ENCODE data around the gene FER. TPM values are rescaled to one million over a fixed set of nuclear protein-coding genes. Genes with fewer than 3 reads are reported as not detected.

FER gene
- total and polyA plus RNA-seq, 2 of the 8 experiments (the other 6 are each of a cell fraction or from before 2014, with no cell fraction given), result 1.3 to 15.8 TPM

GRCh38 chr5:108836492-108836891 lies 88.8 kb downstream of the FER start:
- Histone ChIP-seq H4K8ac (ENCODE audit: extremely low read depth, insufficient read depth, low read length) (no peak overlapping the region), H3K4me2 (ENCODE audit: insufficient read depth in 1 of 2, low read depth in 2 of 2, low read length in 2 of 2) (no peak overlapping the region), H2BK15ac (ENCODE audit: low read length) (no peak overlapping the region), H3K14ac (ENCODE audit: insufficient read length) (no peak overlapping the region), H3K23me2 (ENCODE audit: low read depth, low read length) (no peaks in the 10 kb centered on the region), H3K23ac (ENCODE audit: insufficient read length) (no peak overlapping the region), H3K27me3 (replicated peaks in 1 of 4; ENCODE audit: control insufficient read depth in 3 of 4, extremely low read depth in 1 of 4, insufficient read depth in 3 of 4, low read length in 3 of 4) (no peaks in the 10 kb centered on the region), H3K36me3 (ENCODE audit: control insufficient read depth in 2 of 4, insufficient read depth in 4 of 4, low read length in 3 of 4) (no peaks in the 10 kb centered on the region), H3K79me1 (ENCODE audit: low read depth, low read length) (no peaks in the 10 kb centered on the region), H3K9ac (replicated peaks in 1 of 4; ENCODE audit: extremely low read depth in 1 of 4, low read depth in 3 of 4, low read length in 3 of 4) (no peak overlapping the region), H3K79me2 (ENCODE audit: control insufficient read depth in 1 of 2, insufficient read depth in 2 of 2, low read length in 2 of 2) (no peaks in the 10 kb centered on the region), H4K91ac (replicated peaks; ENCODE audit: insufficient read length, low read length) (no peak overlapping the region), H3K9me3 (ENCODE audit: insufficient read depth in 2 of 2, low read depth in 1 of 2, low read length in 1 of 2) (no peaks in the 10 kb centered on the region), H3K4ac (replicated peaks; ENCODE audit: insufficient read length, low read depth, low read length) (no peak overlapping the region), H3K27ac (ENCODE audit: low read depth, low read length) (no peak overlapping the region), H2BK20ac (ENCODE audit: low read length) (no peak overlapping the region), H2BK120ac (replicated peaks; ENCODE audit: low read depth, low read length) (no peak overlapping the region), H3K18ac (ENCODE audit: extremely low read depth, low read length) (no peak overlapping the region), H2BK12ac (ENCODE audit: low read depth, low read length) (no peak overlapping the region), H2AFZ (ENCODE audit: low read length) (no peak overlapping the region), H3K4me1 (replicated peaks in 1 of 4; ENCODE audit: control insufficient read depth in 3 of 4, insufficient read depth in 4 of 4, low read length in 3 of 4) (no peaks in the 10 kb centered on the region; a peak in 2 of 7 replicates), H2AK5ac (ENCODE audit: low read depth, low read length) (no peak overlapping the region), H3K56ac (replicated peaks; ENCODE audit: insufficient read length, low read depth, low read length) (no peak overlapping the region), H3K4me3 (ENCODE audit: extremely low read depth in 1 of 4, insufficient read depth in 2 of 4, low read depth in 3 of 4, low read length in 4 of 4) (no peak overlapping the region), H2BK5ac (ENCODE audit: low read depth, low read length) (no peak overlapping the region), H4K5ac (ENCODE audit: insufficient read length, low read depth, low read length) (no peak overlapping the region), H4K20me1 (replicated peaks in 1 of 2; ENCODE audit: control insufficient read depth in 1 of 2, insufficient read depth in 2 of 2, low read length in 2 of 2) (no peaks in the 10 kb centered on the region)
- POLR2A ChIA-PET (ENCODE audit: partially characterized antibody), result no interaction called here
- FAIRE-seq, result no peak
- CTCF ChIA-PET (ENCODE audit: partially characterized antibody), result interaction anchor here (1.0 kb wide), 1 partner anchor 17 kb away, joined by 3 read pairs; no protein-coding TSS in a partner anchor
- DNase-seq (ENCODE audit: low read depth in 1 of 2, low spot score in 2 of 2), result no peak
- 81% methylated on average over 2 of the region's 2 CpGs; no CpG with 5 or more reads in 1 of the 2 experiments for WGBS, 2 experiments (ENCODE audit: extremely low coverage in 1 of 2, insufficient coverage in 1 of 2, insufficient read length in 1 of 2, insufficient replicate concordance in 2 of 2, low coverage in 1 of 2, low lambda C conversion rate in 2 of 2, missing lambda C conversion rate in 1 of 2)
- TF ChIP-seq SP1 (IDR thresholded peaks at IDR 0.05; ENCODE audit: low read depth, low read length), result no peak
- TF ChIP-seq RAD21 (IDR thresholded peaks at IDR 0.05 in 1 of 2, conservative IDR thresholded peaks at IDR 0.05 in 1 of 2; ENCODE audit: low read depth in 2 of 2, low read length in 2 of 2), result no peak
- no peak for TF ChIP-seq TCF12 (IDR thresholded peaks at IDR 0.05; ENCODE audit: low read depth, low read length)
- TF ChIP-seq KDM1A (IDR thresholded peaks at IDR 0.05; ENCODE audit: borderline replicate concordance, low read length), result no peak
- TF ChIP-seq BCL11A (IDR thresholded peaks at IDR 0.05; ENCODE audit: low read depth in 2 of 2, low read length in 2 of 2), result no peak
- no peak for TF ChIP-seq CTCF (IDR thresholded peaks at IDR 0.05; ENCODE audit: control extremely low read depth in 1 of 3, insufficient read depth in 1 of 3, low read depth in 1 of 3, low read length in 3 of 3)
- no peak for TF ChIP-seq MAFK (IDR thresholded peaks at IDR 0.05; ENCODE audit: low read depth, low read length)
- no peak for TF ChIP-seq CHD1 (IDR thresholded peaks at IDR 0.05; ENCODE audit: low read depth, low read length)
- no peak for TF ChIP-seq SUZ12 (IDR thresholded peaks at IDR 0.05; ENCODE audit: low read length)
- no peak for TF ChIP-seq GABPA (IDR thresholded peaks at IDR 0.05; ENCODE audit: borderline replicate concordance, insufficient read depth, low read length)
- no peak for TF ChIP-seq YY1 (IDR thresholded peaks at IDR 0.05; ENCODE audit: low read depth, low read length)
- no peak for TF ChIP-seq KDM4A (IDR thresholded peaks at IDR 0.05; ENCODE audit: low read depth, low read length, severe bottlenecking)
